UCSD-AML1 (cell line): ENCODE measurements around the gene CYLD.

ENCODE experiments used
- DNase-seq: peaks from one replicate; lab custom pipeline; 2025; ENCODE audit not compliant: unreplicated experiment; lab: John Stamatoyannopoulos, UW

The CYLD gene

GRCh38 chr16:50711040-50711439, 30.8 kb upstream of the CYLD start:
- no peak for DNase-seq

GRCh38 chr16:50711862-50712559, 29.9 kb upstream of the CYLD start:
- DNase-seq = no peak

GRCh38 chr16:50712560-50712898, 29.4 kb upstream of the CYLD start:
- no peak for DNase-seq

- no peak for DNase-seq
Measured at GRCh38 chr16:50712956-50713355, 28.9 kb upstream of the CYLD start.

GRCh38 chr16:50717091-50717490, 24.8 kb upstream of the CYLD start:
- no peak for DNase-seq

- DNase-seq = no peak
Measured at GRCh38 chr16:50717494-50717893, 24.4 kb upstream of the CYLD start.

- DNase-seq = no peak
Measured at GRCh38 chr16:50718061-50718760, 23.7 kb upstream of the CYLD start.

- DNase-seq = no peak
Measured at GRCh38 chr16:50718761-50719400, 23.0 kb upstream of the CYLD start.

GRCh38 chr16:50719401-50720337, 22.2 kb upstream of the CYLD start:
- peak; percentile 60 for DNase-seq

- DNase-seq = no peak
Measured at GRCh38 chr16:50721549-50722404, 20.1 kb upstream of the CYLD start.

GRCh38 chr16:50722405-50722737, 19.5 kb upstream of the CYLD start:
- DNase-seq = no peak

GRCh38 chr16:50722960-50723359, 18.9 kb upstream of the CYLD start:
- no peak for DNase-seq

- no peak for DNase-seq
Measured at GRCh38 chr16:50724306-50724705, 17.6 kb upstream of the CYLD start.

- no peak for DNase-seq
Measured at GRCh38 chr16:50731130-50731988, 10.5 kb upstream of the CYLD start.

- no peak for DNase-seq
Measured at GRCh38 chr16:50731989-50732832, 9.7 kb upstream of the CYLD start.

GRCh38 chr16:50733468-50733867, 8.4 kb upstream of the CYLD start:
- no peak for DNase-seq

- no peak for DNase-seq
Measured at GRCh38 chr16:50735629-50736122, 6.2 kb upstream of the CYLD start.

GRCh38 chr16:50736448-50736847, 5.4 kb upstream of the CYLD start:
- DNase-seq = no peak
